SK-N-SH treated with all-trans-retinoic acid at 6 μM for 48 hours (cell line): ENCODE results near the gene DIP2C.

Source experiments
- ATAC-seq: fragments of 200-7000 bp; cut with Tn5 transposase; 3 replicates; pipeline ENCODE4 v1.9.1; 2020; ENCODE audit warnings: mild to moderate bottlenecking, moderate library complexity
- ARNTL ChIP-seq: fragments of 450-650 bp; formaldehyde crosslinking; IDR thresholded peaks from 2 replicates; pipeline ENCODE4 v1.5.0; 2020; ENCODE audit warnings: low read depth, mild to moderate bottlenecking, moderate library complexity, borderline replicate concordance
- BACH2 ChIP-seq: fragments of 250-450 bp; sonication (Bioruptor Pico); IDR thresholded peaks from 2 replicates; pipeline ENCODE4 v1.9.0; 2021; ENCODE audit warnings: mild to moderate bottlenecking, borderline replicate concordance
- CREB5 ChIP-seq: fragments of 250-450 bp; sonication (Bioruptor Pico); IDR thresholded peaks from 2 replicates; pipeline ENCODE4 v1.5.1; 2020; ENCODE audit warnings: low read depth, mild to moderate bottlenecking, moderate library complexity
- CSDC2 ChIP-seq: fragments of 250-450 bp; sonication (Bioruptor Pico); IDR thresholded peaks from 2 replicates; pipeline ENCODE4 v1.5.0; 2020; ENCODE audit warnings: mild to moderate bottlenecking, moderate library complexity
- ESRRG ChIP-seq: fragments of 250-450 bp; sonication (Bioruptor Pico); IDR thresholded peaks from 2 replicates; pipeline ENCODE4 v1.6.1; 2021; ENCODE audit warnings: mild to moderate bottlenecking
- GLIS3 ChIP-seq: fragments of 250-450 bp; sonication (Bioruptor Pico); IDR thresholded peaks from 2 replicates; pipeline ENCODE4 v1.5.0; 2020; ENCODE audit warnings: mild to moderate bottlenecking, moderate library complexity
- ISL1 ChIP-seq: fragments of 250-450 bp; sonication (Bioruptor Pico); IDR thresholded peaks from 2 replicates; pipeline ENCODE4 v2.1.2; 2022; ENCODE audit warnings: mild to moderate bottlenecking, moderate library complexity
- OSR1 ChIP-seq: fragments of 250-450 bp; sonication (Bioruptor Pico); IDR thresholded peaks from 2 replicates; pipeline ENCODE4 v1.8.0; 2022; ENCODE audit warnings: moderate library complexity, mild to moderate bottlenecking, inconsistent platforms
- PATZ1 ChIP-seq: fragments of 250-450 bp; sonication (Bioruptor Pico); IDR thresholded peaks from 2 replicates; pipeline ENCODE4 v1.8.0; 2020; ENCODE audit warnings: mild to moderate bottlenecking, moderate library complexity, borderline replicate concordance
- POU6F1 ChIP-seq: fragments of 250-450 bp; sonication (Bioruptor Pico); IDR thresholded peaks from 2 replicates; pipeline ENCODE4 v1.8.0; 2021; ENCODE audit warnings: low read depth, mild to moderate bottlenecking, moderate library complexity, borderline replicate concordance
- PPARA ChIP-seq: fragments of 250-450 bp; sonication (Bioruptor Pico); IDR thresholded peaks from 2 replicates; pipeline ENCODE4 v1.5.0; 2020; ENCODE audit warnings: mild to moderate bottlenecking, borderline replicate concordance
- SNAI2 ChIP-seq: fragments of 250-450 bp; sonication (Bioruptor Pico); IDR thresholded peaks from 2 replicates; pipeline ENCODE4 v1.5.0; 2020; ENCODE audit warnings: mild to moderate bottlenecking, moderate library complexity
- TCF4 ChIP-seq: fragments of 250-450 bp; sonication (Bioruptor Pico); IDR thresholded peaks from 2 replicates; pipeline ENCODE4 v1.8.0; 2021; ENCODE audit warnings: mild to moderate bottlenecking, moderate library complexity, borderline replicate concordance
- TOX ChIP-seq: fragments of 250-450 bp; sonication (Bioruptor Pico); IDR thresholded peaks from 2 replicates; pipeline ENCODE4 v1.8.0; 2021; ENCODE audit warnings: mild to moderate bottlenecking, moderate library complexity, borderline replicate concordance
- TSHZ2 ChIP-seq: fragments of 250-450 bp; sonication (Bioruptor Pico); IDR thresholded peaks from 2 replicates; pipeline ENCODE4 v1.5.0; 2020; ENCODE audit warnings: mild to moderate bottlenecking, moderate library complexity
- ZC3H10 ChIP-seq: fragments of 250-450 bp; sonication (Bioruptor Pico); IDR thresholded peaks from 2 replicates; pipeline ENCODE4 v1.5.1; 2021; ENCODE audit warnings: mild to moderate bottlenecking, moderate library complexity
- ZFP3 ChIP-seq: fragments of 250-450 bp; sonication (Bioruptor Pico); IDR thresholded peaks from 2 replicates; pipeline ENCODE4 v1.5.0; 2020; ENCODE audit warnings: mild to moderate bottlenecking, moderate library complexity
- ZFP30 ChIP-seq: fragments of 450-650 bp; formaldehyde crosslinking; IDR thresholded peaks from 2 replicates; pipeline ENCODE4 v1.5.0; 2022; ENCODE audit warnings: mild to moderate bottlenecking, moderate library complexity
- ZNF565 ChIP-seq: fragments of 450-650 bp; formaldehyde crosslinking; conservative IDR thresholded peaks from 2 replicates; pipeline ENCODE4 v1.5.0; 2020; ENCODE audit warnings: low read depth, mild to moderate bottlenecking, moderate library complexity
- ZNF70 ChIP-seq: fragments of 450-650 bp; formaldehyde crosslinking; IDR thresholded peaks from 2 replicates; pipeline ENCODE4 v1.5.0; 2020; ENCODE audit warnings: mild to moderate bottlenecking, moderate library complexity
- ZNF8 ChIP-seq: fragments of 450-650 bp; formaldehyde crosslinking; IDR thresholded peaks from 2 replicates; pipeline ENCODE4 v1.5.0; 2020; ENCODE audit warnings: mild to moderate bottlenecking, moderate library complexity
- TF ChIP-seq, protein P1 (sequence below): fragments of 250-450 bp; sonication (Bioruptor Pico); IDR thresholded peaks from 2 replicates; pipeline ENCODE4 v1.5.1; 2021; ENCODE audit warnings: mild to moderate bottlenecking, moderate library complexity

The DIP2C gene

GRCh38 chr10:642186-642890 lies 47.1 kb downstream of the DIP2C start (continued):
- no peak for TF ChIP-seq ISL1 (CRISPR knock-in tag)
- TF ChIP-seq CREB5 (CRISPR knock-in tag), result no peak
- TF ChIP-seq PPARA, result no peak
- TF ChIP-seq ARNTL, result no peak
- no peak for TF ChIP-seq ZC3H10 (CRISPR knock-in tag)
- TF ChIP-seq GLIS3, result no peak
- no peak for TF ChIP-seq ZNF565 (CRISPR knock-in tag)

GRCh38 chr10:641149-642010 lies 48.1 kb downstream of the DIP2C start:
- ATAC-seq, result no peak
- TF ChIP-seq ZFP30 (CRISPR knock-in tag), result no peak
- no peak for TF ChIP-seq PPARA
- TF ChIP-seq SNAI2 (CRISPR knock-in tag), result no peak
- no peak for TF ChIP-seq OSR1
- no peak for TF ChIP-seq CREB5 (CRISPR knock-in tag)
- TF ChIP-seq, protein P1, sequence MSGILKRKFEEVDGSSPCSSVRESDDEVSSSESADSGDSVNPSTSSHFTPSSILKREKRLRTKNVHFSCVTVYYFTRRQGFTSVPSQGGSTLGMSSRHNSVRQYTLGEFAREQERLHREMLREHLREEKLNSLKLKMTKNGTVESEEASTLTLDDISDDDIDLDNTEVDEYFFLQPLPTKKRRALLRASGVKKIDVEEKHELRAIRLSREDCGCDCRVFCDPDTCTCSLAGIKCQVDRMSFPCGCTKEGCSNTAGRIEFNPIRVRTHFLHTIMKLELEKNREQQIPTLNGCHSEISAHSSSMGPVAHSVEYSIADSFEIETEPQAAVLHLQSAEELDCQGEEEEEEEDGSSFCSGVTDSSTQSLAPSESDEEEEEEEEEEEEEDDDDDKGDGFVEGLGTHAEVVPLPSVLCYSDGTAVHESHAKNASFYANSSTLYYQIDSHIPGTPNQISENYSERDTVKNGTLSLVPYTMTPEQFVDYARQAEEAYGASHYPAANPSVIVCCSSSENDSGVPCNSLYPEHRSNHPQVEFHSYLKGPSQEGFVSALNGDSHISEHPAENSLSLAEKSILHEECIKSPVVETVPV, result no peak
- TF ChIP-seq TCF4 (CRISPR knock-in tag), result no peak
- no peak for TF ChIP-seq CSDC2
- TF ChIP-seq ESRRG (CRISPR knock-in tag), result no peak
- no peak for TF ChIP-seq POU6F1 (CRISPR knock-in tag)
- no peak for TF ChIP-seq ZNF70 (CRISPR knock-in tag)
- no peak for TF ChIP-seq GLIS3
- no peak for TF ChIP-seq PATZ1 (CRISPR knock-in tag)
- no peak for TF ChIP-seq TOX (CRISPR knock-in tag)
- TF ChIP-seq, all 23 proteins: peak for 0

DNA sequence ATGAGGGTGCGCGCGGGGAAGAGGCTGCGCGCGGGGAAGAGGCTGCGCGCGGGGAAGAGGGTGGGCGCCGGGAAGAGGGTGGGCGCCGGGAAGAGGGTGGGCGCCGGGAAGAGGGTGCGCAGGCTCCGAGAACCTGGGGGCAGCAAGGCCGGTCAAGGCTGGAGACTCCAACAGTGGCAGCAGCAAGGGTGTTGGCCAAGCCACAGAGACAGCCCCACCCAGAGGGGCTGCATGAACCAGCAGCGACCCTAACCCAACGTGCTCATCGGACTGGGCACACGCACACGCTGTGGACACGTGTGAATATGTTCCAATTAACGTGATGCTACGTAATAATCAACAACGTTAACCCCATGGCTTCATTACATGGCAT lies 48.8 kb downstream of the DIP2C start:
- ATAC-seq, result no peak
- TF ChIP-seq ZNF70 (CRISPR knock-in tag), result no peak
- TF ChIP-seq BACH2 (CRISPR knock-in tag), result no peak
- TF ChIP-seq POU6F1 (CRISPR knock-in tag), result no peak
- TF ChIP-seq TSHZ2 (CRISPR knock-in tag), result no peak
- no peak for TF ChIP-seq ZNF565 (CRISPR knock-in tag)
- TF ChIP-seq ZC3H10 (CRISPR knock-in tag), result no peak
- no peak for TF ChIP-seq SNAI2 (CRISPR knock-in tag)
- TF ChIP-seq TOX (CRISPR knock-in tag), result no peak
- no peak for TF ChIP-seq ZFP30 (CRISPR knock-in tag)
- TF ChIP-seq CSDC2, result no peak
- TF ChIP-seq CREB5 (CRISPR knock-in tag), result no peak
- no peak for TF ChIP-seq ISL1 (CRISPR knock-in tag)
- TF ChIP-seq ZNF8 (CRISPR knock-in tag), result no peak
- no peak for TF ChIP-seq ARNTL
- no peak for TF ChIP-seq ESRRG (CRISPR knock-in tag)
- no peak for TF ChIP-seq TCF4 (CRISPR knock-in tag)
- TF ChIP-seq ZFP3 (CRISPR knock-in tag), result no peak
